ENCODE results near the gene GNG7. TPM values are rescaled to one million over a fixed set of nuclear protein-coding genes. Genes with fewer than 3 reads are reported as not detected.

The GNG7 gene
- total RNA-seq, 1 experiment from 2014 or later, result 9.6 TPM

DNA sequence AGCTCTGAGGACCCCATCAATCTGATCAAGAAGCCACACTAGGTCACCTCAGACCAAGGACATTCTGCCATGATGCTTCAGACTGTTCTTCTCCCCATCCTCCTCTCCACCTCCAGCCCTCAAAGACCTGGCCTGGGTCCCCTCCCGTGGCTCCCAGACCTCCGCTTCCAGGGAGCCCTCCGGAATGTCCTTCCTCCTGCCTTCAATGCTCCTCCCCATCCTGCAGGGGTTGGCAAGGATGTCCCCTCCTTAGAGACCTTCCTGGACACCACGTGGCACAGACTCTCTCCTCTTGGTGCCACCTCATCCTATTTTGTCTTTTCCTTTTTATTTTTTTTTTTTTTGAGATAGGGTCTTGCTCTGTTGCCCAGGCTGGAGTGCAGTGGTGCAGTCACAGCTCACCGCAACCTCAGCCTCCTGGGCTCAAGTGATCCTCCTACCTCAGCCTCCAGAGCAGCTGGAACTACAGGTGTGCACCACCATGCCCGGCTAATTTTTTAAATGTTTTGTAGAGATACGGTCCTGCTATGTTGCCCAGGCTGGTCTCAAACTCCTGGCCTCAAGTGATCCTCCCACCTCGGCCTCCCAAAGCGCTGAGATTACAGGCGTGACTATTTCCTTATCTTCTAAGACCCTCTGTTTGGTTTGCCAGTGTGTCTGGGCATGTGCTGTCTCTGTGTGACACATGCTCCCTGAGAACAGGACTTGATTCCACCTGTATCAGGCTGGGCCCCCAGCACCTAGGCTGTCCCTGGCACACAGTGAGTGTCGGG is 84.9 kb downstream of the GNG7 start:
- ATAC-seq (no peak), DNase-seq (ENCODE audit: low spot score) (no peak)
- H3K27me3 Mint-ChIP-seq (ENCODE audit: low read depth), result peaks cover 17% of the 10 kb centered on the region
- H3K4me1 Mint-ChIP-seq, result peaks cover 22% of the 10 kb centered on the region
- H3K36me3 Mint-ChIP-seq, result peaks cover 8% of the 10 kb centered on the region
- ChIA-PET POLR2A (interaction anchor here (2.5 kb wide), 1 partner anchor 141 kb away, joined by 7 read pairs; the partner anchor contains the start of gene GADD45B), CTCF (interaction anchor here (0.5 to 2.7 kb wide), 4 partner anchors 19 to 688 kb away, joined by 3 to 12 read pairs (median 4); partner anchors contain the start of gene GADD45B)
- TF ChIP-seq, protein P1, sequence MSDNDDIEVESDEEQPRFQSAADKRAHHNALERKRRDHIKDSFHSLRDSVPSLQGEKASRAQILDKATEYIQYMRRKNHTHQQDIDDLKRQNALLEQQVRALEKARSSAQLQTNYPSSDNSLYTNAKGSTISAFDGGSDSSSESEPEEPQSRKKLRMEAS (CRISPR knock-in tag; IDR thresholded peaks at IDR 0.05), result no peak
- TF ChIP-seq ZBTB43 (CRISPR knock-in tag; IDR thresholded peaks at IDR 0.05) (no peak), ZNF121 (CRISPR knock-in tag; IDR thresholded peaks at IDR 0.05) (no peak), STAT6 (CRISPR knock-in tag; conservative IDR thresholded peaks at IDR 0.05; ENCODE audit: low read depth) (no peak)
- TF ChIP-seq, protein P2, sequence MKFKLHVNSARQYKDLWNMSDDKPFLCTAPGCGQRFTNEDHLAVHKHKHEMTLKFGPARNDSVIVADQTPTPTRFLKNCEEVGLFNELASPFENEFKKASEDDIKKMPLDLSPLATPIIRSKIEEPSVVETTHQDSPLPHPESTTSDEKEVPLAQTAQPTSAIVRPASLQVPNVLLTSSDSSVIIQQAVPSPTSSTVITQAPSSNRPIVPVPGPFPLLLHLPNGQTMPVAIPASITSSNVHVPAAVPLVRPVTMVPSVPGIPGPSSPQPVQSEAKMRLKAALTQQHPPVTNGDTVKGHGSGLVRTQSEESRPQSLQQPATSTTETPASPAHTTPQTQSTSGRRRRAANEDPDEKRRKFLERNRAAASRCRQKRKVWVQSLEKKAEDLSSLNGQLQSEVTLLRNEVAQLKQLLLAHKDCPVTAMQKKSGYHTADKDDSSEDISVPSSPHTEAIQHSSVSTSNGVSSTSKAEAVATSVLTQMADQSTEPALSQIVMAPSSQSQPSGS (CRISPR knock-in tag; IDR thresholded peaks at IDR 0.05; ENCODE audit: borderline replicate concordance, low read depth), result no peak
- peaks cover 12% of the 10 kb centered on the region for H3K9me3 Mint-ChIP-seq
- no peak overlapping the region for H3K4me3 Mint-ChIP-seq
- H3K27ac Mint-ChIP-seq, result no peak overlapping the region

- ATAC-seq (no peak), DNase-seq (ENCODE audit: low spot score) (no peak)
- no peak for TF ChIP-seq JAZF1 (CRISPR knock-in tag; IDR thresholded peaks at IDR 0.05)
- no peak for TF ChIP-seq ZNF219 (CRISPR knock-in tag; IDR thresholded peaks at IDR 0.05; ENCODE audit: borderline replicate concordance)
- TF ChIP-seq ATF1 (CRISPR knock-in tag; IDR thresholded peaks at IDR 0.05), result no peak
- TF ChIP-seq SMAD4 (CRISPR knock-in tag; IDR thresholded peaks at IDR 0.05), result no peak
- TF ChIP-seq MYBL2 (CRISPR knock-in tag; IDR thresholded peaks at IDR 0.05), result no peak
- no peak for TF ChIP-seq ZNF138 (CRISPR knock-in tag; conservative IDR thresholded peaks at IDR 0.05)
- TF ChIP-seq TEAD4 (CRISPR knock-in tag; IDR thresholded peaks at IDR 0.05), result no peak
- TF ChIP-seq ETV6 (CRISPR knock-in tag; IDR thresholded peaks at IDR 0.05), result no peak
- TF ChIP-seq, protein P1 (CRISPR knock-in tag; IDR thresholded peaks at IDR 0.05), result no peak
- TF ChIP-seq, protein P3, sequence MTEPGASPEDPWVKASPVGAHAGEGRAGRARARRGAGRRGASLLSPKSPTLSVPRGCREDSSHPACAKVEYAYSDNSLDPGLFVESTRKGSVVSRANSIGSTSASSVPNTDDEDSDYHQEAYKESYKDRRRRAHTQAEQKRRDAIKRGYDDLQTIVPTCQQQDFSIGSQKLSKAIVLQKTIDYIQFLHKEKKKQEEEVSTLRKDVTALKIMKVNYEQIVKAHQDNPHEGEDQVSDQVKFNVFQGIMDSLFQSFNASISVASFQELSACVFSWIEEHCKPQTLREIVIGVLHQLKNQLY (CRISPR knock-in tag; IDR thresholded peaks at IDR 0.05), result no peak
- TF ChIP-seq EMX1 (CRISPR knock-in tag; IDR thresholded peaks at IDR 0.05), result no peak
- no peak for TF ChIP-seq NFYB (CRISPR knock-in tag; conservative IDR thresholded peaks at IDR 0.05; ENCODE audit: low read depth)
- no peak for TF ChIP-seq CREM (CRISPR knock-in tag; IDR thresholded peaks at IDR 0.05)
- TF ChIP-seq ESRRA (CRISPR knock-in tag; IDR thresholded peaks at IDR 0.05; ENCODE audit: borderline replicate concordance), result no peak
- TF ChIP-seq, protein P4, sequence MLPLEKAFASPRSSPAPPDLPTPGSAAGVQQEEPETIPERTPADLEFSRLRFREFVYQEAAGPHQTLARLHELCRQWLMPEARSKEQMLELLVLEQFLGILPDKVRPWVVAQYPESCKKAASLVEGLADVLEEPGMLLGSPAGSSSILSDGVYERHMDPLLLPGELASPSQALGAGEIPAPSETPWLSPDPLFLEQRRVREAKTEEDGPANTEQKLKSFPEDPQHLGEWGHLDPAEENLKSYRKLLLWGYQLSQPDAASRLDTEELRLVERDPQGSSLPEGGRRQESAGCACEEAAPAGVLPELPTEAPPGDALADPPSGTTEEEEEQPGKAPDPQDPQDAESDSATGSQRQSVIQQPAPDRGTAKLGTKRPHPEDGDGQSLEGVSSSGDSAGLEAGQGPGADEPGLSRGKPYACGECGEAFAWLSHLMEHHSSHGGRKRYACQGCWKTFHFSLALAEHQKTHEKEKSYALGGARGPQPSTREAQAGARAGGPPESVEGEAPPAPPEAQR (CRISPR knock-in tag; IDR thresholded peaks at IDR 0.05), result no peak
- Mint-ChIP-seq H3K27ac (no peak overlapping the region), H3K4me3 (no peak overlapping the region), H3K9me3 (peaks cover 12% of the 10 kb centered on the region), H3K36me3 (peaks cover 8% of the 10 kb centered on the region), H3K4me1 (peaks cover 22% of the 10 kb centered on the region), H3K27me3 (ENCODE audit: low read depth) (peaks cover 17% of the 10 kb centered on the region)
- POLR2A ChIA-PET, result interaction anchor here (2.5 kb wide), 1 partner anchor 141 kb away, joined by 7 read pairs; the partner anchor contains the start of gene GADD45B
- CTCF ChIA-PET, result interaction anchor here (1.2 to 2.7 kb wide), 3 partner anchors 20 to 141 kb away, joined by 3 to 12 read pairs (median 3); partner anchors contain the start of gene GADD45B
Observed at GRCh38 chr19:2616741-2617392, 85.6 kb downstream of the GNG7 start.

All from WTC11 (cell line).